DMS 273 treated with DMSO at 0.1 percent for 48 hours (cell line): ENCODE measurements around the gene CLTA.

Source experiments
- DNase-seq: peaks from one replicate; lab custom pipeline; 2025; lab: John Stamatoyannopoulos, UW

CLTA gene, protein sequence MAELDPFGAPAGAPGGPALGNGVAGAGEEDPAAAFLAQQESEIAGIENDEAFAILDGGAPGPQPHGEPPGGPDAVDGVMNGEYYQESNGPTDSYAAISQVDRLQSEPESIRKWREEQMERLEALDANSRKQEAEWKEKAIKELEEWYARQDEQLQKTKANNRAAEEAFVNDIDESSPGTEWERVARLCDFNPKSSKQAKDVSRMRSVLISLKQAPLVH

DNA sequence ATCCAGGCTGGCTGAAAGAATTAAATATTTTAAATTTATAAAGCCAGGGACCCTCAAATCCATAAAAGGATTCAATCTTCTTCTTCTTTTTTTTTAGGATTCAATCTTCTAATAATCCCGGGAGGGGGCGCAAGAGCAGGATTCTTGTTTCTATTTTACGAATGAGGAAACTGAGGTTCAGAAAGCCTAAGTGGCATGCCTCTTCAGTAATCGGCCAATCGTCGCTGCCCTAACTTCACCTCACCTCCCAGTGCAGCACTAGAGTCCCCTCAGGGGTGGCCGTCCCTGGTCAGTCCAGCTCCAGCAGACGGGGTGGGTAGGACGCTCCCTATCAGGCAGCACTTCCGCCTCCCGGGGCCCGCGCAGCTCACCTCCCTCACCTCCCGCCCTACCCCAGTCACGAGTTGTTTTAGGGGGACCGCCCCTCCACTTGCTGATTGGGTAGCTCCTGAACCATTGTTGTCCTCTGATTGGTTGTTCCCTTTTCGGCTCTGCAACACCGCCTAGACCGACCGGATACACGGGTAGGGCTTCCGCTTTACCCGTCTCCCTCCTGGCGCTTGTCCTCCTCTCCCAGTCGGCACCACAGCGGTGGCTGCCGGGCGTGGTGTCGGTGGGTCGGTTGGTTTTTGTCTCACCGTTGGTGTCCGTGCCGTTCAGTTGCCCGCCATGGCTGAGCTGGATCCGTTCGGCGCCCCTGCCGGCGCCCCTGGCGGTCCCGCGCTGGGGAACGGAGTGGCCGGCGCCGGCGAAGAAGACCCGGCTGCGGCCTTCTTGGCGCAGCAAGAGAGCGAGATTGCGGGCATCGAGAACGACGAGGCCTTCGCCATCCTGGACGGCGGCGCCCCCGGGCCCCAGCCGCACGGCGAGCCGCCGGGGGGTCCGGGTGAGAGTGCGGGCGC lies at the start of gene CLTA:
TSS of gene CLTA (plus strand) at position 534 of the 902 bp plus-strand sequence. CDS start at position 670, 136 bp downstream.
- DNase-seq = peak; percentile 97

GRCh38 chr9:36141288-36141687 lies 49.4 kb upstream of the CLTA start:
- no peak for DNase-seq

- DNase-seq = no peak
Measured at GRCh38 chr9:36141761-36142160, 49.0 kb upstream of the CLTA start.

DNA sequence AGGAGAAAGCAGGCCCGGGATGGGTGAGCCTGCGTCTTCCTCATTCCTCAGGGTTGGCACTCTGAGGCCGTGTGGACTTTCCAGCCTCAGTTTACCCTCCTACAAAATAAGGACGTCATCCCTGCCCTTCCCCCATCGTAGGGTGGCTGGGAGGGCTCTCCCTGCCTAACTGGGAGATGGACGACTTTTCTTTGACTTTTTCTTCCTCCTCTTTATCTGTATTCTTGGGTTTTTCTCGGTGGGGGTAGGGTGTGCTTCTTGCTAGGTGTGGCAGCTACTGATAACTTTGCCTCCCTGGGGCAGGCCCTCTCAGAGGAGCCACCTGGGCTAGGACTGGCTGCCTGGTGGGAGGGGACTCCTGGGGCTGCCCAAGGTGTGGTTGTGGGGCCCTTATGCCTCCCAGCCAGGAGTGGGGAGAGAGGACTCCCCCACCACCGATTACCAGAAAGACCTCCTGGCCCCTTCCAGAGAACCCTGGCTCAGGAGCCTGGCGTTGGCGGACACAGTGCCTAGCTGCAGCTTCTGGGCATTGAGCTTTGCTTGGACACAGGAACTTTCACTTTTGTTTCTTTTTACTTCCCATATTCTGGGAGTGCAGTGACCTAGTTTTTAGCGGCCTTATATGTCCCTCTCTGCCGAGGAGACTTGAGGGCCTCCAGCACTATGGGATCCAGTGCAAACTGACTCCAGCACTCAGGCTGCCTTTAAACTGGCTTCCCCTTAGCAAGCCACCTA lies 48.0 kb upstream of the CLTA start:
- no peak for DNase-seq

DNA sequence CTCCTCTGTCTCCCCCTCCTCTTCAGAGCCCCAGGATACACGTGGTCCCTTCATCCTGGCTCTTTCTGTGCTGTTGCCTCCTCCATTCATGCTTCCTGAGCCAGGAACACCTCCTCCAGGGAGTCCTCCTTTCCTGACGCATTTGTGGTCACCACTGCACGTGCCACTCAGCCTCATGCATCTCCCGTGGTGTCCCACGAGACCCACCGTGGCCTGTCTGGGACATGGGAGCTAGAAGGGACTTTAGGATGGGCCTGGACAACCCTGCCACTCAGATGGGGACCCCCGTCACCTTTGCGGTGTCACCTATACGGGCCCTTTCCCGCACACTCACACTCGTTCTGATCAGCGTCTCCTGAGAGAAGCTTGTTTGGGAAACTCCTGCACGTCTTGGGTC lies 47.5 kb upstream of the CLTA start:
- DNase-seq = no peak

- DNase-seq = no peak
Measured at GRCh38 chr9:36144309-36145232, 46.1 kb upstream of the CLTA start.

DNA sequence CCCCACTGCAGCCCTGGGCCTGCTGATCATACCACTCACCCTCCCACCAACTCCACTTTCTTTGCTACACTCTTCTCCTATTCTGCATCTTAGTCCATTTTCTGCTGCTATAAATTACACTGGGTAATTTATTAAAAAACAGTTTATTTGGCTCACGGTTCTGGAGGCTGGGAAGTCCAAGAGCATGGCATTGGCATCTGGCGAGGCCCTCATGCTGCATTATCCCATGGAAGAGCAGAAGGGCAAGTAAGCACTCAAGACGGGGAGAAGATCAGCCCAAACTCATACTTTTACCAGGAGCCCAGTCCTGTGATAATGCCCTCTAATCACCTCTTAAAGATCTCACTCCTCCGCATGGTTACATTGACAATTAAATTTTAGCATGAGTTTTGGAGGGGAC lies 44.8 kb upstream of the CLTA start:
- DNase-seq = no peak

DNA sequence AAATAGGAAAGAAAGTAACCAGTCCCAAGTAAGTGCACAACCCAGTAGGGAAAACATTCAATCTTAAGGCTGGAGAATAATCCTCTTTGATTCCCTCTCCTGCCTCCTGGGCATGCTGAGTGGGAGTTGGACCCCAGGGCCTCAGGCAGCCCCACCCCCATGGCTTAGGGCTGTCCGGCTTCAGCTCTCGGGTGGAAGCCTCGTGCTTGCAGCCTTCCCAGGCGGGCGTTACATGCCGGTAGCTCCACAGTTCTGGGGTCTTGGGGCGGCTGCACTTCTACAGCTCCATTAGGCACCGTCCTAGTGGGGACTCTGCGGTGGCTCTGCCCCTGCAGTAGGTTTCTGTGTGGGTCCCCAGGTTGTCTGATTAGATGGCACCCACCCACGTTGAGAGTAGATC lies 44.1 kb upstream of the CLTA start:
- no peak for DNase-seq

DNA sequence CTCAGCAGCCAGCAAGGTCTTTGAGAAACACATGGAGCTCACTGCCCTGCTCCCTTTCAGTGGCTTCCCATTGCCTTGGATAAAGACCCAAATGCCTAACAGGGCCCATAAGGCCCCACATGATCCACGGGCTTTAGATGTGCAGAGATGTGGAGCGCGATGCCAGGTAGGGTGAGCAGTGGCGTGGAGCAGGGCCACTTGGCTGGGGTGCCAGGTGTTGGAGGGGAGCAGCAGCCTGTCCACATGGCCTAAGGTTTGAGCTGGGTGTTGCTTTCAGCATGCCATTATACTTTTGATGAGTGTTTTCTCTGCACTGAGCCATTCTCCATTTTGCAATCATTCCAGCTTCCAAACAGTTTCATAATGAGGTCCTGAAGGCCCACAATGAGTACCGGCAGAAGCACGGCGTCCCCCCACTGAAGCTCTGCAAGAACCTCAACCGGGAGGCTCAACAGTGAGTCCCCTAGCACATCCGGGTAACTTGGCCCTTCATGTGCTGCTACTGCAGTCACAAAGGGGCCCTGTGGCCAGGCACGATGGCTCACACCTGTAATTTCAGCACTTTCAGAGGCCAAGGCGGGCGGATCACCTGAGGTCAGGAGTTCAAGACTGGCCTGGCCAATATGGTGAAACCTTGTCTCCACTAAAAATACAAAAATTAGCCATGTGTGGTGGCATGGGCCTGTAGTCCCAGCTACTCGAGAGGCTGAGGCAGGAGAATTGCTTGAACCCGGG lies 43.1 kb upstream of the CLTA start:
- no peak for DNase-seq

DNA sequence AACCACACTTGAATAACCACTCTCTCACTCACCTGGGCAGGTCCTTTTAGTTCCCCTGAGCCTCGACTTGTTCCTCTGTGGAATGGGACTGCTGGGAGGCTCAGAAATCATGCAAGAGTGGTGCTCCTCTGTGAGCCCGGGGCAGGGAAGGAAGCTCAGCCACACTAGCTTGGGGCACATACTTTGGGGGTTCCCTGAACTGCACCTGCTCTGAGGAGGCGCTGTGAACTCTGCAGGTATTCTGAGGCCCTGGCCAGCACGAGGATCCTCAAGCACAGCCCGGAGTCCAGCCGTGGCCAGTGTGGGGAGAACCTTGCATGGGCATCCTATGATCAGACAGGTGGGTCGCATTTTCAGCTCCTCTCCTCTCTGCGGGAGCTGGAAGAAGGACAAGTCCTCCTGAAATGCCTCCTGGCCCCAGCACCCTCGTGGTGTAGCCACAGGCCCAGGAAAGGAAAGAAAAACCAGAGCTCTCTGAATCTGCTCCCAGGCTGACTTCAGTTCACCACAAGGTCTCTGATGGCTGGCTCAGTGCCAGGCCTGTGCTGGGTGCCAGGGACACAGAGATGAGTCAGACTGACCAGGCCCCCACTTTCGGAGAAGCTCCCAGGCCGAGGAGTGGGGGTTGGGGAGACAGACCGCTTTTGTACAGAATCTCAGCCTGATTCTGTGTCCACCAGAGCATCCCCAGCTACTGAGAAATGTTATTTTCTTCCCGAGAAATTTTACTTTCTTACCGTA lies 42.2 kb upstream of the CLTA start:
- DNase-seq = no peak

- no peak for DNase-seq
Measured at GRCh38 chr9:36149197-36149596, 41.5 kb upstream of the CLTA start.

- DNase-seq = no peak
Measured at GRCh38 chr9:36150574-36151315, 40.0 kb upstream of the CLTA start.

DNA sequence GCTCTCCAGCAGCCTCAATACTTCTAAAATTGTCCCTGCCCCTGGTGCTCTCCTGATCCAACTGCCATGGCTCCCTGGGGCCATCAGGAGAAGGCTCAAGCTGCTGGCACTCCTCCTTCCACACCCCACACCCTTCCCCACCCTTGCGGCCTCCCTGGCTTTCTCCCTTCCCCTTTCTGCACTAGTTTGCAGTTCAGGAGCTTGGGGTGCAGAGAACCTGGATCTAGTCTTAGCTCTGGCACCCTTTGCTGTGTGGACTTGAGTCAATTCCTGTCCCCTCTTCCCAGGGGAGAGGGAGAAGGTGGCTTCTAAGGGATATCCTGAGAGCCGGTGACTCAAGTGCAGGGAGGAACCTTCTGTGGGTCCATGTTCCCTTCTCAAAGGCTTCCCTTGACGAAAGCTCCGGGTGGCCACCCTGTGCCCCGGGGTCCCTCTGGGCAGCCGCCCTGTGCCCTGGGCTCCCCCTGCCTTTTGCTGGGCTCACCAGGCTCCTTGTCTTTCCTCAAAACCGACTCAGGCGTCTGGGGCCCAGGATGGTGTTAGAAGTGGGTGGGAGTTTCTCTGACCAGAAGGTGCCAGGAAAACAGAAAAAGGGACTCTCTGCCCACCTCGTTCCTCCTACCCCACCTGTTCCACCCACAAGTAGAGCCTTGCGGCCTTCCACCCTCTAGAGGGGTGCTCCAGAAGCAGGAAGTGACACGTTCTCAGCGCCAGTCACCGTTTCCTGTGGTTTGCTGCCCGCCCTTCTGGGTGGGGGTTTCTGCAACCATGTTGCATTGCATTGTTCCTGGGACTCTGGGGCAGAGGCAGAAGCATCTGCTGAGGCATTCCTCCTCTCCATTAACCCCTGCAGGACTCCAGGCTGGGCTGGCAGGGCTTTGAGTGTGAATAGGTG lies 39.2 kb upstream of the CLTA start:
- DNase-seq = no peak

DNA sequence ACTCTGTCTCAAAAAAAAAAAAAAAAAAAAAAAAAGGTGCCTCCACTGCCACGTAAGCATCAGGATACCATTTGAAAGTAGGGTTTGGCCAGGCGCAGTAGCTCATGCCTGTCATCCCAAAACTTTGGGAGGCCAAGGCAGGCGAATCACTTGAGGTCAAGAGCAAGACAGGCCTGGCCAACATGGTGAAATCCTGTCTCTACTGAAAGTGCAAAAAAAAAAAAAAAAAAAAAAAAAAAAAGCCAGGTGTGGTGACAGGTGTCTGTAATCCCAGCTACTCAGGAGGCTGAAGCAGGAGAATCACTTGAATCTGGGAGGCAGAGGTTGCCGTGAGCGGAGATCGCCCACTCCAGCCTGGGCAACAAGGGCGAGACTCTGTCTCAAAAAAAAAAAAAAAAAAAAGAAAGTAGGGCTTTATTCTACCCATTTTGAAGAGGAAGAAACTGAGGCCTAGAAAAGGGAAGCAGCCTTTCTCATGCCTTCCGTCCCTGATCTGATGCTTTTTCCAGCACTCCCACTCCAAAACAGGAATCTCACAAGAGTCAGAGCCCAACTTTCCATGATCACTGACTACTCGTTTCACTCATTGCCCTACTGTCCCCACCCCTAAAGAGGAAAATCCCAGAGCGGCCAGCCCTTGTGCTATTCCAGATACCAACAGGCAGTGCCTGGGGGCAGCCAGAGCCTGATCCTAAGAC lies 37.8 kb upstream of the CLTA start:
- no peak for DNase-seq

GRCh38 chr9:36153746-36154145 lies 37.0 kb upstream of the CLTA start:
- DNase-seq = no peak

GRCh38 chr9:36154331-36154952 lies 36.3 kb upstream of the CLTA start:
- DNase-seq = no peak

DNA sequence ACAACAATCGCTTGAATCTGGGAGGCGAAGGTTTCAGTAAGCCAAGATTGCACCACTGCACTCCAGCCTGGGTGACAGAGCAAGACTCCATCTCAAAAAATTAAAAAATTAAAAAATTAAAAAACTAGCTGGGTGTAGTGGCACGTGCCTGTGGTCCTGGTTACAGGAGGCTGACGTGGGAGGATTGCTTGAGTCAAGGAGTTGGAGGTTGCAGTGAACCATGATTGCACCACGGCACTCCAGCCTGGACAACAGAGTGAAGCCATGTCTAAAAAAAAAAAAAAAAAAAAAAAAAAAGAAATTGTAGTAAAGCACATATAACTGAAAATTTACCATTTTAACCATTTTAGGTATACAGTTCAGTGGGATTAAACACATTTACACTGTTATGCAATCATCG lies 34.6 kb upstream of the CLTA start:
- no peak for DNase-seq
